ENCODE results near the gene LRRTM2. TPM values are rescaled to one million over a fixed set of nuclear protein-coding genes. Genes with fewer than 3 reads are reported as not detected.

The LRRTM2 gene
- total and polyA plus RNA-seq, 2 donors (not counting 3 experiments of a cell fraction or from before 2014, with no cell fraction given) = 0.06 to 0.20 TPM

DNA sequence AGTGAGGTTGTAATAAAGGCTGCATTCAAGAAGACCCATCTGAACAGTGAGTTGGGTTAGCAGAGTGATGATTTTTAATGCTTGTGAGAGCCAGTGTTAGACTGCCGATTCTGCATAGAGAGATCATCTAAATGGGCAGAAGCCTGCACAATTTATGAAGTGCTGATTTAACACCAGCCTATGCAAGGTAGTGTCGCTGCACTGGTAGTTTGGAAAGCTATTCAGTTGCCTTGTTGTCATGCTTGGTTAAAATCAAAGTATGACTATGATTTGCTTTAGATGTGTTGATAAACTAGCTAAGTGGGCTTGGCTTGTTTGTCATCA is 379 bp upstream of the LRRTM2 start:
- no peaks in the 10 kb centered on the region for H3K9me1 ChIP-seq (replicated peaks; ENCODE audit: control insufficient read depth, extremely low read depth, insufficient read depth, low read length)
- no TSS peak for BruUV-seq (replicated peaks)
- intact Hi-C loops (cut with micrococcal nuclease) (no loop called here), dilution Hi-C loops (cut with MboI; ENCODE audit: extremely low pct_ligation_motif_present, low sequenced_read_pairs) (no loop called here)
- no peak overlapping the region for H3K4me2 ChIP-seq (ENCODE audit: insufficient read depth, low read length)
- TF ChIP-seq, protein P1, sequence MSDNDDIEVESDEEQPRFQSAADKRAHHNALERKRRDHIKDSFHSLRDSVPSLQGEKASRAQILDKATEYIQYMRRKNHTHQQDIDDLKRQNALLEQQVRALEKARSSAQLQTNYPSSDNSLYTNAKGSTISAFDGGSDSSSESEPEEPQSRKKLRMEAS (IDR thresholded peaks at IDR 0.05; ENCODE audit: insufficient read depth, insufficient read length) = no peak
- TF ChIP-seq MYC (IDR thresholded peaks at IDR 0.05; ENCODE audit: low read depth, low read length) (no peak), FOS (IDR thresholded peaks at IDR 0.05; ENCODE audit: borderline replicate concordance, insufficient read depth, low read length) (no peak), POLR2AphosphoS5 (IDR thresholded peaks at IDR 0.05; ENCODE audit: insufficient read depth, low read depth, low read length) (no peak), JUN (IDR thresholded peaks at IDR 0.05; ENCODE audit: borderline replicate concordance, insufficient read depth, insufficient read length, low read depth) (no peak)
- peaks cover 19% of the 10 kb centered on the region for H3K4me1 ChIP-seq (ENCODE audit: control insufficient read depth, extremely low read depth, insufficient read depth, low read length)
- ChIA-PET POLR2A (no interaction called here), CTCF (interaction anchor here (0.7 to 3.4 kb wide), 5 partner anchors 9 to 86 kb away, joined by 3 to 7 read pairs (median 4); no protein-coding TSS in a partner anchor)
- no peaks in the 10 kb centered on the region for H3K27me3 ChIP-seq (ENCODE audit: control insufficient read depth in 2 of 2, insufficient read depth in 2 of 2, low read length in 2 of 2)
- FAIRE-seq (no peak), DNase-seq (ENCODE audit: low read depth, low spot score) (no peak)
- H3K27ac ChIP-seq (ENCODE audit: insufficient read depth, low read depth, low read length) = no peak overlapping the region
- H4K20me1 ChIP-seq (replicated peaks; ENCODE audit: control insufficient read depth, extremely low read depth, insufficient read depth, low read length) = peaks cover 15% of the 10 kb centered on the region
- peaks cover 88% of the 10 kb centered on the region for H3K79me2 ChIP-seq (ENCODE audit: control insufficient read depth, insufficient read depth, low read length)
- no peak overlapping the region for H2AFZ ChIP-seq (ENCODE audit: low read depth, low read length)
- no peak overlapping the region for H3K9ac ChIP-seq (replicated peaks; ENCODE audit: extremely low read depth, insufficient read depth, low read length)
- H3K9me3 ChIP-seq (replicated peaks; ENCODE audit: control insufficient read depth, insufficient read depth, low read length) = no peaks in the 10 kb centered on the region
- no peaks in the 10 kb centered on the region for H3K36me3 ChIP-seq (ENCODE audit: control insufficient read depth in 2 of 2, extremely low read depth in 1 of 2, insufficient read depth in 2 of 2, low read length in 2 of 2)
- no peak overlapping the region for H3K4me3 ChIP-seq (replicated peaks in 1 of 3; ENCODE audit: insufficient read depth in 1 of 3, low read depth in 1 of 3, low read length in 3 of 3)

DNA sequence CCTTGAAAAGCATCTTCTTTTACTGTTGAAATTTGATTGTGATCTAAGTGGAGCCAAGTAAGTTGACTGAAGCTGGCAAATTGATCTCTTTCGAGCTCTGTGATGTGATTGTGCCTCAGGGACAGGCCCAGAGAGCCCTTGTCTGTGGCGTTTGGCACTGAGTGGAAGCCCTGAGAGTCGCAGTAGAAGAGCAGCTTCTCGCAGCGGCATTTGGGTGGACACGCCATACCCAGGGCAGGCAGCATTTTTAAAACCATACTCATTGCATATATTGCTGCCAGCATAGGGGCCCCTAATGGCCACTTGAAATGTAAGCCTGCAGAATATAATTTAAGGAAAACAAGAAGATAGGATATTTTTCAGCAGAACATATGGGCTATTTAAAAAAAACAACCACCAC is 894 bp downstream of the LRRTM2 start:
- no peaks in the 10 kb centered on the region for H3K27me3 ChIP-seq (ENCODE audit: control insufficient read depth in 2 of 2, insufficient read depth in 2 of 2, low read length in 2 of 2)
- no peaks in the 10 kb centered on the region for H3K9me3 ChIP-seq (replicated peaks; ENCODE audit: control insufficient read depth, insufficient read depth, low read length)
- no peak overlapping the region for H3K4me3 ChIP-seq (replicated peaks in 1 of 3; ENCODE audit: insufficient read depth in 1 of 3, low read depth in 1 of 3, low read length in 3 of 3)
- DNase-seq (ENCODE audit: low read depth, low spot score) (no peak), FAIRE-seq (no peak)
- no peak for TF ChIP-seq FOS (IDR thresholded peaks at IDR 0.05; ENCODE audit: borderline replicate concordance, insufficient read depth, low read length)
- no peak for TF ChIP-seq MYC (IDR thresholded peaks at IDR 0.05; ENCODE audit: low read depth, low read length)
- no peak for TF ChIP-seq GATA2 (IDR thresholded peaks at IDR 0.05; ENCODE audit: insufficient read depth, insufficient read length, low read depth, low read length)
- no peak for TF ChIP-seq POLR2AphosphoS5 (IDR thresholded peaks at IDR 0.05; ENCODE audit: insufficient read depth, low read depth, low read length)
- TF ChIP-seq, protein P2, sequence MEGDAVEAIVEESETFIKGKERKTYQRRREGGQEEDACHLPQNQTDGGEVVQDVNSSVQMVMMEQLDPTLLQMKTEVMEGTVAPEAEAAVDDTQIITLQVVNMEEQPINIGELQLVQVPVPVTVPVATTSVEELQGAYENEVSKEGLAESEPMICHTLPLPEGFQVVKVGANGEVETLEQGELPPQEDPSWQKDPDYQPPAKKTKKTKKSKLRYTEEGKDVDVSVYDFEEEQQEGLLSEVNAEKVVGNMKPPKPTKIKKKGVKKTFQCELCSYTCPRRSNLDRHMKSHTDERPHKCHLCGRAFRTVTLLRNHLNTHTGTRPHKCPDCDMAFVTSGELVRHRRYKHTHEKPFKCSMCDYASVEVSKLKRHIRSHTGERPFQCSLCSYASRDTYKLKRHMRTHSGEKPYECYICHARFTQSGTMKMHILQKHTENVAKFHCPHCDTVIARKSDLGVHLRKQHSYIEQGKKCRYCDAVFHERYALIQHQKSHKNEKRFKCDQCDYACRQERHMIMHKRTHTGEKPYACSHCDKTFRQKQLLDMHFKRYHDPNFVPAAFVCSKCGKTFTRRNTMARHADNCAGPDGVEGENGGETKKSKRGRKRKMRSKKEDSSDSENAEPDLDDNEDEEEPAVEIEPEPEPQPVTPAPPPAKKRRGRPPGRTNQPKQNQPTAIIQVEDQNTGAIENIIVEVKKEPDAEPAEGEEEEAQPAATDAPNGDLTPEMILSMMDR (IDR thresholded peaks at IDR 0.05; ENCODE audit: extremely low read depth in 1 of 2, insufficient read depth in 1 of 2, low read depth in 1 of 2, low read length in 2 of 2) = no peak
- TF ChIP-seq, protein P1 (IDR thresholded peaks at IDR 0.05; ENCODE audit: insufficient read depth, insufficient read length) = no peak
- TF ChIP-seq JUN (IDR thresholded peaks at IDR 0.05; ENCODE audit: borderline replicate concordance, insufficient read depth, insufficient read length, low read depth) = no peak
- no peak for TF ChIP-seq POLR2A (IDR thresholded peaks at IDR 0.05; ENCODE audit: low read depth, low read length)
- no peak for TF ChIP-seq EZH2 (IDR thresholded peaks at IDR 0.05; ENCODE audit: borderline replicate concordance, low read depth, low read length, severe bottlenecking)
- peaks cover 19% of the 10 kb centered on the region for H3K4me1 ChIP-seq (ENCODE audit: control insufficient read depth, extremely low read depth, insufficient read depth, low read length)
- H4K20me1 ChIP-seq (replicated peaks; ENCODE audit: control insufficient read depth, extremely low read depth, insufficient read depth, low read length) = peaks cover 15% of the 10 kb centered on the region
- dilution Hi-C loops (cut with MboI; ENCODE audit: extremely low pct_ligation_motif_present, low sequenced_read_pairs) (no loop called here), intact Hi-C loops (cut with micrococcal nuclease) (no loop called here)
- ChIA-PET CTCF (interaction anchor here (1.5 to 3.4 kb wide), 5 partner anchors 15 to 84 kb away, joined by 3 to 7 read pairs (median 6); no protein-coding TSS in a partner anchor), POLR2A (no interaction called here)
- no TSS peak for BruUV-seq (replicated peaks)
- no peaks in the 10 kb centered on the region for H3K36me3 ChIP-seq (ENCODE audit: control insufficient read depth in 2 of 2, extremely low read depth in 1 of 2, insufficient read depth in 2 of 2, low read length in 2 of 2)
- H2AFZ ChIP-seq (ENCODE audit: low read depth, low read length) = no peak overlapping the region
- no peak overlapping the region for H3K27ac ChIP-seq (ENCODE audit: insufficient read depth, low read depth, low read length)
- H3K9me1 ChIP-seq (replicated peaks; ENCODE audit: control insufficient read depth, extremely low read depth, insufficient read depth, low read length) = no peaks in the 10 kb centered on the region
- H3K4me2 ChIP-seq (ENCODE audit: insufficient read depth, low read length) = peak overlapping the region; percentile 61
- no peak overlapping the region for H3K9ac ChIP-seq (replicated peaks; ENCODE audit: extremely low read depth, insufficient read depth, low read length)
- H3K79me2 ChIP-seq (ENCODE audit: control insufficient read depth, insufficient read depth, low read length) = peaks cover 87% of the 10 kb centered on the region

All from endothelial cell of umbilical vein (primary cell).